ENCODE measurements around the gene VPS26B.

DNA sequence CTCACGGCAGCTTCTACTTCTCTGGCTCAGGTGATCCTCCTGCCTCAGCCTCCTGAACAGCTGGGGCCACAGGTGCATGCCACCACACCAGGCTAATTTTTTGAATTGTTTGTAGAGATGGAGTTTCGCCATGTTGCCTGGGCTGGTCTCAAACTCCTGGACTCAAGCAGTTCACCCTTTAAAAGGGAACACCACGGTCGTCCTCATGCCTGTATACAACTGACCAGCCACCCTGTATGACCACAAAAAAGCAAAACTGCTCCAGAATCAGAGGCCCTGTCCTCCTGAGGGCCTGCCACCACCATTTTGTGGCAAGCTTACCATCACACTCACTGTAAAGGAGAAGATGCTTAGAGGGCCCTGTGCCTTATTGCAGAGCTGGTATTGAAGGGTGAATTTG is 53.9 kb downstream of the VPS26B start:
- TF ChIP-seq, protein P1, sequence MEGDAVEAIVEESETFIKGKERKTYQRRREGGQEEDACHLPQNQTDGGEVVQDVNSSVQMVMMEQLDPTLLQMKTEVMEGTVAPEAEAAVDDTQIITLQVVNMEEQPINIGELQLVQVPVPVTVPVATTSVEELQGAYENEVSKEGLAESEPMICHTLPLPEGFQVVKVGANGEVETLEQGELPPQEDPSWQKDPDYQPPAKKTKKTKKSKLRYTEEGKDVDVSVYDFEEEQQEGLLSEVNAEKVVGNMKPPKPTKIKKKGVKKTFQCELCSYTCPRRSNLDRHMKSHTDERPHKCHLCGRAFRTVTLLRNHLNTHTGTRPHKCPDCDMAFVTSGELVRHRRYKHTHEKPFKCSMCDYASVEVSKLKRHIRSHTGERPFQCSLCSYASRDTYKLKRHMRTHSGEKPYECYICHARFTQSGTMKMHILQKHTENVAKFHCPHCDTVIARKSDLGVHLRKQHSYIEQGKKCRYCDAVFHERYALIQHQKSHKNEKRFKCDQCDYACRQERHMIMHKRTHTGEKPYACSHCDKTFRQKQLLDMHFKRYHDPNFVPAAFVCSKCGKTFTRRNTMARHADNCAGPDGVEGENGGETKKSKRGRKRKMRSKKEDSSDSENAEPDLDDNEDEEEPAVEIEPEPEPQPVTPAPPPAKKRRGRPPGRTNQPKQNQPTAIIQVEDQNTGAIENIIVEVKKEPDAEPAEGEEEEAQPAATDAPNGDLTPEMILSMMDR (conservative IDR thresholded peaks at IDR 0.05; ENCODE audit: low read depth in 2 of 2): no peak
- TF ChIP-seq, protein P2, sequence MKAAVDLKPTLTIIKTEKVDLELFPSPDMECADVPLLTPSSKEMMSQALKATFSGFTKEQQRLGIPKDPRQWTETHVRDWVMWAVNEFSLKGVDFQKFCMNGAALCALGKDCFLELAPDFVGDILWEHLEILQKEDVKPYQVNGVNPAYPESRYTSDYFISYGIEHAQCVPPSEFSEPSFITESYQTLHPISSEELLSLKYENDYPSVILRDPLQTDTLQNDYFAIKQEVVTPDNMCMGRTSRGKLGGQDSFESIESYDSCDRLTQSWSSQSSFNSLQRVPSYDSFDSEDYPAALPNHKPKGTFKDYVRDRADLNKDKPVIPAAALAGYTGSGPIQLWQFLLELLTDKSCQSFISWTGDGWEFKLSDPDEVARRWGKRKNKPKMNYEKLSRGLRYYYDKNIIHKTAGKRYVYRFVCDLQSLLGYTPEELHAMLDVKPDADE (IDR thresholded peaks at IDR 0.05): no peak
- TF ChIP-seq EZH2 (IDR thresholded peaks at IDR 0.05; ENCODE audit: low read depth, unreplicated experiment): no peak
